Non-pigmented ciliary epithelial cell (primary cell): ENCODE data around the gene GALNT16.
A peak's percentile ranks its signal among the peaks of the same experiment; 100 is the strongest.

Source experiments
- DNase-seq: peaks from one replicate; pipeline ENCODE4 v3.0.0-alpha.2; 2010; ENCODE audit warnings: low read depth

GALNT16 gene

GRCh38 chr14:69335371-69335771 is 75.4 kb downstream of the GALNT16 start:
- no peak for DNase-seq

GRCh38 chr14:69337984-69338383 is 78.0 kb downstream of the GALNT16 start:
- DNase-seq, result no peak

GRCh38 chr14:69339426-69339825 is 79.5 kb downstream of the GALNT16 start:
- no peak for DNase-seq

DNA sequence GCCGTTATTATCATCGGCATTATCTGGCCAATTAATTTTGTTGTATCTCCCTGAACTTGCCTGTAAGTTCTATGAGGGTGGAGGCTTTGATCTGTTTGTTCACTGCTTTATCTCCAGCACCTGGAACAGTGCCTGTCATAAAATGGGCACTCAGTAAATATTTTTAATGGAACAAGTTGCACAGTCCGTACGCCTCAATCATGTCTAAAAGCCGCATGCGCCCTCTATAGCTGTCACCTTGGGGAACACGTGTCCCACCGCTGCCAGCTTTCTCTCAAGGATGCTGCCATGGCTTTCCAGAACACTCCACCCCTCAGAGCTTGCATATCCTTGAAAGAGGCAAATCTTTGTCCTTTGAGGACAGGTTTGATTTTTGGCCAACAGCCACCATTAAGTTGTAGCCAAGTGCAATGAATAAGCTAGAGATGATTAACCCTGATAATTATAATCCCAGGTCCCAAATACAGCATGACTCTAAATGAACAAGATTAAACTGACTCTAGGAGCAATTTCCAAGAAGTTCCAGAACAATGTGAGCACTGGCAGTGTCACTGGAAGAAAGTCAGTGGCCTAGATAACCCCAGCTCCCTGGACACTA is 83.1 kb downstream of the GALNT16 start:
- DNase-seq, result no peak

- no peak for DNase-seq
These were observed 84.2 kb downstream of the GALNT16 start for GRCh38 chr14:69344171-69344570.

DNA sequence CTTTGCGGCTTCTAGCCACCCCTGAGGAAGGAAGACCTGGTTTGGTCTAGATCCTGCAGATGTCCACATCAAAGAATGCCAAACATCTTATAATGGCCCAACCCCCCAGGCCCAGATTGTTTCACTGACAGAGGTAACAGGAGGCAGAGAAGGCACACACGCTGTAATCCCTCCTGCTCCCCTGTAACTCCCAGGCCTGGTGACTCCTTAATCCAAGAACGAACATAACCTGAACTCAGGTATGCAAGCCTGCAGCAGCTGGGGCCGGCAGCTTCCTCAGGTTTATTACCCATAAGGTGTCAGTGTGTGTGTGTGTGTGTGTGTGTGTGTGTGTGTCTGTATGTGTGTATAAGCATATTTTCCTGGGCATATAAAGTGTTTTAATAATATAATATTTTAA is 85.4 kb downstream of the GALNT16 start:
- no peak for DNase-seq

DNA sequence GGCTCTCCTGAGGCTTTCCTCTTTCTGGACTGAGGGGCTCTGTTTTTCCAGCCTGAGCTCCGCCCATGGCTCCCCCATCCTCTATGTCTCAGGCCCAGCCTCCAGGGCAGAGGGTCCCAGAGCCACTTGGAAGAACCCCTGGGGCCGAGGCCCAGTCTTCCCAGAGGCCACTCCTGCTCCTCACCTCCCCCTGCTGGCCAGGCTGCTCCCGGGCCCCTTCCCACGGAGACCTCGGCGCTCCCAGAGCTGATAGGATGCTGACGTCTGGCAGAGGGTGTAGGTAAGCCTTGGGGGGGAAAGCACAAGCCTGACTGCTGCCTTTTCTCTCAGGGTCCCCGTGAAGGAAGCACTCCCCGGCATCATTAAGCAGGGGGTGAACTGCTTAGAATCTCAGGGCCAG is 86.8 kb downstream of the GALNT16 start:
- no peak for DNase-seq

DNA sequence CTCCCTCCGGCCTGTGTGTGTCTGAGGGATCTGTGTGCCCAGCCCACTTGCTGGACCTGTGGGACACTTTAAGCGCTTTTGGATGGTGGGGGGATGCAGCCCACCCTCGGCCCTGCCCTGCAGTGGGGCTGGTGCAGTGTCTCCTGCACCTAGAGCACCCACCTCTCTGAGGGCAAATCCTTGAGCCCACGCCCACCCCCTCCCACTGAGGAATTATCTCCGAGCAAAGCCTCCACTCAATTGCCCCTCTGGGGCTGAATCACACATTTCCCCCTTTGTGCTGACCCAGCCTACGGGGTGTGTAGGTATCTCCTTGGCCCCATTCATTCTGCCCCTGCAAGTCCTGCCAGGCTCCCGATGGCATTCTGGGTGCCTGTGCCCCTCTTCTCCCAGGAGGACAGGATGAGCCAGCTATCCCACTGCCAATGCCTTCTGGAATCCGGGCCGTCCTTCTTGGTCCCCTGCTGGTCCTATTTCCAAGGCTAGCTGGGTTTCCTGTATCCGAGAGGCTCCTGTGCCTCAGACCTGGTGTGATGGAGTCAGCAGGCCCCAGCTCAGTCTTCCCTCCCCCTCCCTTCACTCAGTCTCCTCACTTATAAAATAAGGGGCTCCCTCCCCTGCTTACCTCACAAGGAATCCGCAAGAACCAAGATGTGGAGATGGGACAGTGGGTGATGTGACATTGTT is 89.3 kb downstream of the GALNT16 start:
- DNase-seq, result no peak

DNA sequence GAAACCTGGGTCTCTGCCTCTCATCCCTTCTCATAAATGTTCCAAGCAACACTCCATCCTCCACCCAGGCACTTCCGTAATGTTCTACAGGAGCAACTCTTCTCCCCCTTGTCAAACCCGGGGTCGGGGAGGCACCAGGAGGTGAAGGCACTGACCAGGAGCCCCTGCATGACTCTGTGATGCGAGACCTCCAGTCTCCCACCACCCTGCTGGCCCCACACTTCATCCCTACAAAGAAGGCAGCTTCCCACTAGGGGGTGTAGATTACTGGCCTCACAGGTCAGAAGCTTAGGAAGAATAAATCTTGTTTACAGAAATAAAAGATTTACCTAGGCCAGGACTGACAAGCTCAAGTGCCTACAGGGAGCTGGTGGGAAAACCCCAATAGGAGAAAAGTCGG is 90.9 kb downstream of the GALNT16 start:
- DNase-seq, result no peak

DNA sequence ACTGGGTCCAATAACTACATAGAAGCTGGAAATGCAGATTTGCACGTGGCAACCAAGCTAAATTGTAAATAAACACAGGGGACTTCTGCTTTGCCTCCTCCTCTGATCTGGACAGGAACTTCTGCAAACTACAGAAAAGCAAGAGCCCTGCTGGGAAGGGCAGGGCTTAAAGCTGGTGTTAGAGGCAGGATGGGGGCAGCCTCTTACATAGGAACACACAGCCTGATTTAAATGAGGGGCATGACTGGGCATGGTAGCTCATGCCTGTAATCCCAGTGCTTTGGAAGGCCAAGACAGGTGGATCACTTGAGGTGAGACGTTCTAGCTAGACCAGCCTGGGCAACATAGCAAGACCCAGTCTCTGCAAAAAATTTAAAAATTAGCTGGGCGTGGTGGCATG is 91.4 kb downstream of the GALNT16 start:
- no peak for DNase-seq

DNA sequence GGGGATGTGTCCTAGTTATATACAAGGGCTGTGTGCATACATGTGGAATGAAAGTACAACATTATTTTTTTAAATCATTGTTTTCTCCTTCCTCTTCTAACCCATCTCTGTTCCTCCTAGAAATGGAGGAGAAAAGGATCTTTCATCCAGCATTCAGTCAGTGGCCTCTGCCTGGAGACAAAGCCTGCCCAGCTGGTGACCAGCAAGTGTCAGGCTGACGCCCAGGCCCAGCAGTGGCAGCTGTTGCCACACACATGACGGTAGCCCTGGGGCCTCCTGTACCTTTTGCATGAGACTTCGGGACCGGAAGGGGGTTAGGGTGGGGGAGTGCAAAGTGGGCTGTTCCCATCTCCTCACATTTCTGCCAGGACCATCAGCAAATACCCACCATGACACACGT is 92.0 kb downstream of the GALNT16 start:
- no peak for DNase-seq

- no peak for DNase-seq
These were observed 93.2 kb downstream of the GALNT16 start for GRCh38 chr14:69353168-69353567.

GRCh38 chr14:69354383-69355153 is 94.6 kb downstream of the GALNT16 start:
- DNase-seq, result no peak

DNA sequence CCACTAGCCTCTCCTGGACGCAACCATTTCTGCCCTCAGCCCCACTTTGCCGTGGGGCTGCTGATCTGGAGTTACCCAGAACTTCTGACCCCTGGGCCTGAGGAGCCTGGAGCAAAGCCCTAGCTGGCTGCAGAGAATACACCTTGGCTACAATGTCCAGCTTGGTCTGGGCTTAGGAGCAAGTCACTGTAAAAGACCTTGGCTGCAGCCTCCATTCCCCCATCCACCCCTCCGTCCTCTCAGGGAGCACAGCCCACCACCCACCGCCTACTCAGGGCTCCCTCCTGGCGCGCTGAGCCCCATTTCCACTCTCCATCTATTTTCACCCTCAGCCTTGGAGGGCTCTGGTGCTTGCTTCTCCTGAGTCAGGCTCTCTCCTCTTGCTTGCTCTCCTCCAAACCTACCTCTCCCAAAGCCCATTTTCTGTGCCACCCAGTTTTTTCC is 95.2 kb downstream of the GALNT16 start:
- DNase-seq, result no peak

- DNase-seq, result peak; percentile 14
These were observed 95.8 kb downstream of the GALNT16 start for GRCh38 chr14:69355607-69356281.

DNA sequence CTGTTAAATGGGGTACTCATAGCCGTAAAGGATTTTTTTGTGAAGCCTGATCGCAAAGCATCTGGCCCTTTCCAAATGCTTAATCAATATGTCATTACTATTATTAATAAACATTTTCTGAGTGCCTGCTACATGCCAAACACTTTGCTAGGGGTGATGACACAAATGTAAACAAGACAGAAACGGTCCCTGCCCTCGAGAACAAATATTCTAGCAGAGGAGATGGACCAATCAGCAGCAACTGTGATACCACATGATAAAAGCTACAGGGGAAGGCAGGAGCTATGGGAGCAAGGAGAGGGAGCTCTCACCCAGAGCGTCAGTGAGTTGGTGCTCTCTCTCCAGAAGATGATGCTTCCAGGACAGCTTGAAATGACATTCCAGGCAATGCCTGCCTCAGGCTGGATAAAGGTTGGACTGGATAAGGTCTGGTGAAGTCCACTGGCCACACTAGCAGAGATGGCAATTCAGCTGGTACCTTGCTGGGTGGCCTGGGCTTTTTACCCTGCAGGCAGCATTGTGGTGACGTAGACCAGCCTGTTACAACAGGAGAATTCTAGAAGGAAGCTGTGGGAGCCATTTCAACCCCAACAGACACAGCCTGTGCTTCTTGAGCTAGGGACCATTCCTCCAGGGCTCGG is 97.1 kb downstream of the GALNT16 start:
- no peak for DNase-seq

GRCh38 chr14:69357544-69358200 is 97.7 kb downstream of the GALNT16 start:
- DNase-seq, result no peak

GRCh38 chr14:69358233-69358963 is 98.4 kb downstream of the GALNT16 start:
- no peak for DNase-seq

DNA sequence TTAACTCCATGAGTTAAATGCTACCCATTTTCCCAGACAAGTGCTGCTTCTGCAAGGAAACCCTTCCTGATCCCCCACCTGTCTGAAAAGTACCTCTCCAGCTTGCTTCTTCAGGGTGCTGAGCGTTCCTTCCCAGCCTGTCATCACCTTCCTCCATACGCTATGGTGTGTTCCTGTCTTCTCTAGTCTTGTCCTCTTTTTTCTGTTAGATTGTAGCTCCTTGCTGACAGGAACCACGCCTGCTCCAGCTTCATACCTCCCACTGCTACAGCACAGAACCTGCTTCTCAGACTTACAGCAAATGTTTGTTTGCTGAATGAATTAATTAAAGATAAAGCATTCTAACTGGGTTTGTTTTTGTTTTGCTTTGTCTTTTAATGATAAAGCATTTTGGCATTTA is 99.0 kb downstream of the GALNT16 start:
- DNase-seq, result no peak

GRCh38 chr14:69360438-69361108 is 100.6 kb downstream of the GALNT16 start:
- no peak for DNase-seq
